Measurements from ENCODE around the gene RBM43.

DNA sequence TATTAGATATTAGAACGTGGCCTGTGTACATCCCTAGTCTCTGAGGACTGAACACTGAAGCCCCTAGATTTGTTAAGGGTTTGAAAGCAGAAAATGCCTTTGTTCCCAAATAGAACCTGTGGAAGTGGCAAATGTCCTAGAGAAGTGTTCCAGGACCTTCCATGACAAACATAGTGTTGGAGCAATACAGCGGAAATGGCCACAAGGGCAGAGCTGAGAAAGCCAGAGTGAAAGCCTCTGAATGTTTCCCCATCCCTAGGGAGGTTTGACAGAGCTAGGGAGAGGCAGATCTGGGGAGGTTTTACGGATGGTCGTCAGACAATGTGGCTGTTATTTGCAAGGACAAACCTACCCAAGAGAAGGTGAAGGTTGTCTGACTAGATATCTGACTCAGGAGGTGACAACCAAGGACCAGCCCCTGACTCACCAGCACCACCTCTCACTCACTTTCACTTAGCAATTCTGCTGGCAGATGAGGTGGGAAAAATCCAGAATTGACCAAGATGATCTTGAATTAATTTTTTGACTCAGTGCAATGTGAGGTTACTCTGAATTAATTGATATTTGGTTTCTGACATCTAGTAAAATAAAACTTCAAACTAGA, 24.1 kb downstream of the RBM43 start:
- TF ChIP-seq ZNF384 (IDR thresholded peaks at IDR 0.05) (no peak), FOXA1 (IDR thresholded peaks at IDR 0.05) (no peak), BHLHE40 (IDR thresholded peaks at IDR 0.05; ENCODE audit: borderline replicate concordance) (no peak)

All from HEK293T (cell line).